Measurements from ENCODE around the gene PTPRR. TPM values are rescaled to one million over a fixed set of nuclear protein-coding genes. Genes with fewer than 3 reads are reported as not detected.

The PTPRR gene
- total and polyA plus RNA-seq, 2 of the 13 experiments (the other 11 are each of a cell fraction or from before 2014, with no cell fraction given), result not detected

GRCh38 chr12:70640901-70641300, 279.6 kb downstream of the PTPRR start (continued):
- TF ChIP-seq ZNF609 (CRISPR knock-in tag; IDR thresholded peaks at IDR 0.05; ENCODE audit: borderline replicate concordance), result no peak
- no peak for TF ChIP-seq SETDB1 (CRISPR knock-in tag; IDR thresholded peaks at IDR 0.05; ENCODE audit: borderline replicate concordance)
- no peak for TF ChIP-seq DDIT3 (CRISPR knock-in tag; IDR thresholded peaks at IDR 0.05)
- TF ChIP-seq ZKSCAN8 (CRISPR knock-in tag; IDR thresholded peaks at IDR 0.05; ENCODE audit: borderline replicate concordance), result no peak
- no peak for TF ChIP-seq ZNF740 (CRISPR knock-in tag; IDR thresholded peaks at IDR 0.05)
- no peak for TF ChIP-seq ZNF792 (CRISPR knock-in tag; IDR thresholded peaks at IDR 0.05)
- no peak for TF ChIP-seq ZNF605 (CRISPR knock-in tag; IDR thresholded peaks at IDR 0.05)
- TF ChIP-seq HMGXB4 (CRISPR knock-in tag; IDR thresholded peaks at IDR 0.05; ENCODE audit: borderline replicate concordance in 1 of 2, low read depth in 1 of 2), result no peak

Data from HepG2 (cell line).